Lung (tissue), 12 donors: Measurements from ENCODE around the gene KIAA1671. TPM values are rescaled to one million over a fixed set of nuclear protein-coding genes. Genes with fewer than 3 reads are reported as not detected.

Source experiments
- ATAC-seq: fragments of 200-7000 bp; cut with Tn5 transposase; one replicate; pipeline ENCODE4 v1.9.1; 2020; ENCODE audit warnings: moderate number of reproducible peaks; ENCODE audit not compliant: insufficient read depth, low FRiP score
- DNase-seq, 3 donors: peaks; one replicate each; pipeline ENCODE4 v3.0.0-alpha.2; 2013 to 2017
- H3K27ac ChIP-seq, 2 donors: one replicate each; pipeline ENCODE4 v1.5.1; 2013; ENCODE audit warnings: mild to moderate bottlenecking in 2 of 2, moderate library complexity in 2 of 2, control low read depth in 1 of 2, inconsistent platforms in 1 of 2, low read depth in 1 of 2, low read length in 1 of 2
- H3K27me3 ChIP-seq, 3 donors: one replicate each; pipeline ENCODE4 v1.5.1; 2013; ENCODE audit warnings: low read length in 2 of 3; ENCODE audit not compliant: control insufficient read depth in 3 of 3, insufficient read depth in 3 of 3
- H3K36me3 ChIP-seq, 4 donors: one replicate each; pipeline ENCODE4 v1.5.1; 2013; ENCODE audit warnings: low read length in 4 of 4, mild to moderate bottlenecking in 1 of 4, moderate library complexity in 1 of 4; ENCODE audit not compliant: control insufficient read depth in 4 of 4, insufficient read depth in 4 of 4
- H3K4me1 ChIP-seq, 5 donors: one replicate each; pipeline ENCODE4 v1.5.1; 2013; ENCODE audit warnings: low read length in 5 of 5, mild to moderate bottlenecking in 2 of 5, moderate library complexity in 1 of 5; ENCODE audit not compliant: control insufficient read depth in 5 of 5, insufficient read depth in 5 of 5
- H3K4me3 ChIP-seq: one replicate; pipeline ENCODE4 v1.5.1; 2013; ENCODE audit warnings: mild to moderate bottlenecking, control low read depth, moderate library complexity
- H3K9ac ChIP-seq, 2 donors: one replicate each; pipeline ENCODE4 v1.5.1; 2013; ENCODE audit warnings: low read length in 2 of 2, control low read depth in 1 of 2; ENCODE audit not compliant: insufficient read depth in 1 of 2
- H3K9me3 ChIP-seq, 4 donors: one replicate each; pipeline ENCODE4 v1.5.1; 2013; ENCODE audit warnings: low read length in 3 of 4, mild to moderate bottlenecking in 1 of 4, moderate library complexity in 1 of 4; ENCODE audit not compliant: control insufficient read depth in 4 of 4, insufficient read depth in 3 of 4
- CTCF ChIP-seq: IDR thresholded peaks from 2 replicates; pipeline ENCODE4 v1.5.1; 2012; ENCODE audit warnings: mild to moderate bottlenecking; ENCODE audit errors: control extremely low read depth, extremely low read depth
- WGBS, 2 donors: extraction: QIAGEN DNeasy Blood & Tissue Kit; methylation state at CpG; one replicate each; pipeline ENCODE4 v1.1.7; 2013; 5-methylcytosine and 5-hydroxymethylcytosine counted together
- polyA plus RNA-seq, 2 donors: library from polyadenylated mRNA; stranded (reverse); fragments of 200-250 nt; gene quantifications; one replicate each; pipeline ENCODE4 v1.2.1, GENCODE V29; 2013
- total RNA-seq, 2 donors: library from RNA; depleted of rRNA in 1 of 2; stranded (reverse); fragments of >200 nt in 1 of 2; gene quantifications; one replicate each; pipeline ENCODE4 v1.2.1, GENCODE V29; 2014 to 2021
- donor health status: control.
- donor health status: control.
- donor health status: Bipolar disorder and iron deficiency.
- donor health status: healthy.
- donor health status: DM: yes; HTN: yes; CAD: no.

Gene KIAA1671
- total and polyA plus RNA-seq, 4 donors: 7.6 to 44.6 (median 24.0) TPM

GRCh38 chr22:25120093-25120561, 167.6 kb downstream of the KIAA1671 start:
- WGBS, 2 donors: 44 to 64% methylated on average over 3 of the region's 3 CpGs
- H3K27ac ChIP-seq: peak overlapping the region; percentile 52 to 92
- no peaks in the 10 kb centered on the region for H3K27me3 ChIP-seq
- DNase-seq: peak; percentile 37 to 59 (median 57)
- H3K9me3 ChIP-seq: peaks cover 0 to 4% (median 0%) of the 10 kb centered on the region in 4 donors
- no peaks in the 10 kb centered on the region for H3K36me3 ChIP-seq
- no peak overlapping the region for H3K4me3 ChIP-seq
- no peak for TF ChIP-seq CTCF
- no peak overlapping the region for H3K9ac ChIP-seq
- H3K4me1 ChIP-seq: peaks cover 0 to 9% (median 0%) of the 10 kb centered on the region in 5 donors
- no peak for ATAC-seq

- ATAC-seq (no peak), DNase-seq (peak; percentile 30 to 62 (median 39))
- H3K9ac ChIP-seq: no peak overlapping the region
- no peak for TF ChIP-seq CTCF
- no peaks in the 10 kb centered on the region for H3K36me3 ChIP-seq
- H3K9me3 ChIP-seq: peaks cover 0 to 4% (median 0%) of the 10 kb centered on the region in 4 donors
- H3K4me1 ChIP-seq: peaks cover 0 to 9% (median 0%) of the 10 kb centered on the region in 5 donors
- H3K27me3 ChIP-seq: no peaks in the 10 kb centered on the region
- peak overlapping the region in 1 of 2 donors; percentile 78 for H3K27ac ChIP-seq
- WGBS, 2 donors: 33% methylated on average over 12 of the region's 12 CpGs
- H3K4me3 ChIP-seq: no peak overlapping the region
Measured at GRCh38 chr22:25120761-25121212, 168.3 kb downstream of the KIAA1671 start.

DNA sequence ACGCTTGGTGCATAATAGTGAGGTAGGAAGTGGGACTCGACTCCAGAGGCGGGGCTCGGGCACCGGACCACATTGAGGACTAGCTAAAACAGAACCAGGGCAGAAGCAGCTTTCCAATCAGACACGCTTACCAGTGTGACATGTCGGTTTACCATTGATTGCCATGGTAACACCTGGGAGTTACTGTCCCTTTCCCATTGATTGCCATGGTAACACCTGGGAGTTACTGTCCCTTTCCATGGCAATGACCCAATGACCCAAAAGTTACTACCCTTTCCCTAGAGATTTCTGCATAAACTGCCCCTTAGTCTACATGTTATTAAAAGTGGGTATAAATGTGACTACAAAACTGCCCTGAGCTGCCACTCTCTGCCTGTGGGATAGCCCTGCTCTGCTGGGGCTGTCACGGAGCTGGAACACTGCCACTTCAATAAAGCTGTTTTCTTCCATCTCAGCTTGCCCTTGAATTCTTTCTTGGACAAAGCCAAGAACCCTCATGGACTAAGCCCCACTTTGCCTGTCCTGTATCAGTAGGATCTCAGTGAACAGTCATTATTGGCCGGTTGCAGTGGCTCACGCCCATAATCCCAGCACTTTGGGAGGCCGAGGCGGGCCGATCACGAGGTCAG, 169.7 kb downstream of the KIAA1671 start:
- H3K4me3 ChIP-seq: no peak overlapping the region
- no peaks in the 10 kb centered on the region for H3K27me3 ChIP-seq
- ATAC-seq: no peak
- peaks cover 0 to 16% (median 0%) of the 10 kb centered on the region in 5 donors for H3K4me1 ChIP-seq
- no peak for TF ChIP-seq CTCF
- 96% methylated on average over 14 of the region's 14 CpGs for WGBS, 2 donors
- H3K9ac ChIP-seq: no peak overlapping the region
- DNase-seq: no peak
- H3K9me3 ChIP-seq: peaks cover 0 to 4% (median 0%) of the 10 kb centered on the region in 4 donors
- peak overlapping the region in 1 of 2 donors; percentile 10 for H3K27ac ChIP-seq
- no peaks in the 10 kb centered on the region for H3K36me3 ChIP-seq
